GM12878 (cell line): Measurements from ENCODE around the gene DDX39B.
"Not testable (repeated sequence)": the region's sequence is repeated elsewhere in the genome, so short reads cannot be mapped to it uniquely, and the experiment has no call there.

Experiments
- CBFB ChIP-seq: IDR thresholded peaks from 2 replicates; pipeline ENCODE4 v1.6.1; 2016; ENCODE audit warnings: antibody characterized with exemption, low read depth
- CTCF ChIP-seq, 3 experiments: IDR thresholded peaks in 2 of 3; conservative IDR thresholded peaks in 1 of 3; 2 replicates each; pipeline ENCODE4 v1.5.1; 2011; ENCODE audit warnings: low read depth in 3 of 3, low read length in 3 of 3, mild to moderate bottlenecking in 3 of 3, control low read depth in 2 of 3, moderate library complexity in 2 of 3, inconsistent platforms in 1 of 3, mixed read lengths in 1 of 3; ENCODE audit not compliant: control insufficient read depth in 2 of 3, insufficient read depth in 1 of 3; ENCODE audit errors: extremely low read depth in 1 of 3
- DPF2 ChIP-seq: fragments of 450-650 bp; IDR thresholded peaks from 2 replicates; pipeline ENCODE4 v1.6.1; 2017; ENCODE audit warnings: mild to moderate bottlenecking
- EGR1 ChIP-seq, 2 experiments: IDR thresholded peaks; 1 replicate in 1 of 2; 2 replicates in 1 of 2; pipeline ENCODE4 v1.6.1; 2011 to 2012; ENCODE audit warnings: low read depth in 2 of 2, low read length in 2 of 2, borderline replicate concordance in 1 of 2, mild to moderate bottlenecking in 1 of 2, moderate library complexity in 1 of 2
- EP300 ChIP-seq, 2 experiments: fragments of 150-350 bp in 1 of 2; IDR thresholded peaks; 2 replicates each; pipeline ENCODE4 v1.6.1; 2011 to 2012; ENCODE audit warnings: low read depth in 2 of 2, low read length in 2 of 2, borderline replicate concordance in 1 of 2, improper control_type of control experiment in 1 of 2, inconsistent platforms in 1 of 2; ENCODE audit not compliant: control insufficient read depth in 1 of 2
- HDAC6 ChIP-seq: fragments of 200-600 bp; sonication (generic); IDR thresholded peaks from one replicate; pipeline ENCODE4 v1.8.0; 2017; ENCODE audit warnings: antibody characterized with exemption; ENCODE audit not compliant: unreplicated experiment
- JUNB ChIP-seq: IDR thresholded peaks from 2 replicates; pipeline ENCODE4 v1.6.1; 2016; ENCODE audit warnings: antibody characterized with exemption, mild to moderate bottlenecking
- MAX ChIP-seq: IDR thresholded peaks from 2 replicates; pipeline ENCODE4 v1.6.1; 2012; ENCODE audit warnings: low read depth, low read length, improper control_type of control experiment
- POLR2A ChIP-seq: IDR thresholded peaks from 2 replicates; pipeline ENCODE4 v1.6.1; 2011; ENCODE audit warnings: low read depth, mild to moderate bottlenecking, low read length
- POLR2AphosphoS5 ChIP-seq: IDR thresholded peaks from 2 replicates; pipeline ENCODE4 v1.6.1; 2011; ENCODE audit warnings: mild to moderate bottlenecking, low read length, inconsistent platforms
- SPI1 ChIP-seq: IDR thresholded peaks from 2 replicates; pipeline ENCODE4 v1.6.1; 2011; ENCODE audit warnings: low read depth, mild to moderate bottlenecking, low read length, moderate library complexity, borderline replicate concordance; ENCODE audit not compliant: insufficient read depth
- ZBTB33 ChIP-seq: fragments of 450-650 bp; IDR thresholded peaks from 2 replicates; pipeline ENCODE4 v1.6.1; 2017; ENCODE audit warnings: mild to moderate bottlenecking
- ZNF24 ChIP-seq: fragments of 450-650 bp; IDR thresholded peaks from 2 replicates; pipeline ENCODE4 v1.6.1; 2017; ENCODE audit warnings: antibody characterized with exemption, mild to moderate bottlenecking
- ZNF274 ChIP-seq: IDR thresholded peaks from one replicate; pipeline ENCODE4 v1.8.0; 2011; ENCODE audit not compliant: insufficient read length, insufficient read depth

GRCh38 chr6:31486065-31486837 lies 55.6 kb downstream of the DDX39B start:
- not testable (repeated sequence) for TF ChIP-seq SPI1; CBFB; EP300 (IDR thresholded peaks at IDR 0.05; ENCODE audit: borderline replicate concordance in 1 of 2, control insufficient read depth in 1 of 2, low read depth in 2 of 2, low read length in 2 of 2); MAX; EGR1 (IDR thresholded peaks at IDR 0.05; ENCODE audit: borderline replicate concordance in 1 of 2, low read depth in 2 of 2, low read length in 2 of 2); ZNF24; ZBTB33; CTCF (IDR thresholded peaks at IDR 0.05 in 2 of 3, conservative IDR thresholded peaks at IDR 0.05 in 1 of 3; ENCODE audit: control insufficient read depth in 2 of 3, extremely low read depth in 1 of 3, insufficient read depth in 1 of 3, low read depth in 3 of 3, low read length in 3 of 3); HDAC6; POLR2AphosphoS5; POLR2A; ZNF274; DPF2; JUNB
